Thoracic aorta (tissue), 2 donors: ENCODE measurements around the gene NPAS3. TPM values are rescaled to one million over a fixed set of nuclear protein-coding genes. Genes with fewer than 3 reads are reported as not detected.

ENCODE experiments used
- ATAC-seq: fragments of 150-250 bp; one replicate; pipeline ENCODE4 v1.8.0; 2017; ENCODE audit warnings: low read depth; ENCODE audit not compliant: insufficient number of reproducible peaks, low FRiP score
- DNase-seq: peaks from one replicate; pipeline ENCODE4 v3.0.0-alpha.2; 2020; ENCODE audit warnings: low spot score
- H3K27ac ChIP-seq, 2 donors: fragments of 200-600 bp; sonication (generic); 1 replicate in 1 of 2; 2 replicates in 1 of 2; pipeline ENCODE4 v1.5.1; 2016; ENCODE audit warnings: mild to moderate bottlenecking in 2 of 2, moderate library complexity in 2 of 2
- H3K27me3 ChIP-seq: fragments of 200-600 bp; sonication (generic); replicated peaks from 2 replicates; pipeline ENCODE4 v1.6.0; 2016; ENCODE audit warnings: mild to moderate bottlenecking; ENCODE audit not compliant: insufficient read depth
- H3K36me3 ChIP-seq: fragments of 200-600 bp; sonication (generic); one replicate; pipeline ENCODE4 v1.5.1; 2016
- H3K4me1 ChIP-seq, 2 donors: fragments of 200-600 bp; sonication (generic); 1 replicate in 1 of 2; 2 replicates in 1 of 2; pipeline versions ENCODE4 v1.5.1 to v1.6.0; 2016; ENCODE audit warnings: low read depth in 2 of 2, mild to moderate bottlenecking in 1 of 2; ENCODE audit not compliant: control insufficient read depth in 1 of 2
- H3K4me3 ChIP-seq: fragments of 200-600 bp; sonication (generic); 2 replicates; pipeline ENCODE4 v1.5.1; 2016; ENCODE audit warnings: mild to moderate bottlenecking
- H3K9me3 ChIP-seq: fragments of 200-600 bp; sonication (generic); 2 replicates; pipeline ENCODE4 v1.5.1; 2016
- total RNA-seq, 2 donors: library from RNA; depleted of rRNA; stranded (reverse); fragments of >200 nt; gene quantifications; one replicate each; pipeline versions ENCODE4 v1.1.0 to v1.2.3, GENCODE V29; 2016
- TF ChIP-seq, protein P1 (sequence below): fragments of 200-600 bp; sonication (generic); IDR thresholded peaks from one replicate; pipeline ENCODE4 v1.5.1; 2019; ENCODE audit warnings: antibody characterized with exemption

The NPAS3 gene
- total RNA-seq, 2 donors from 2014 or later, result 1.1 TPM; not detected in 1

DNA sequence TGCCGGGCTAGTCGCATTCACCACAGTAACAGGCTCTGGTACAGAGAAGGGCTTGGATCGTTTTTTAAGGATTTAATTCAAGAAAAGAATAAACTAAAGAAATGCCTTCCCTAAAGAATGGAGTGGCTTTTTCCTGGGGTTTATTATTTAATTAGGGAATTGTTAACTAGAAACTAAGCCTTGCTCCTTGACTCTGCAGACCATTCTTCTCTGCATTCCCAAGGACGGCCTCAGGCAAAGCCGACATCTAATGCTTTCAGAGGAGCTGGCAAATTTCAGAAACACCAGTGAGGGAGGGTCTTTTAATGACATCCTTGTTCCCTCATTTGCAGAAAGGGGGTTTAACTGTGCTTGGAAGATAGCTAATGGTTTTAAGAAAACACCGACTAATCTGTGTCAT, 838.2 kb downstream of the NPAS3 start:
- H3K27me3 ChIP-seq, result no peaks in the 10 kb centered on the region

DNA sequence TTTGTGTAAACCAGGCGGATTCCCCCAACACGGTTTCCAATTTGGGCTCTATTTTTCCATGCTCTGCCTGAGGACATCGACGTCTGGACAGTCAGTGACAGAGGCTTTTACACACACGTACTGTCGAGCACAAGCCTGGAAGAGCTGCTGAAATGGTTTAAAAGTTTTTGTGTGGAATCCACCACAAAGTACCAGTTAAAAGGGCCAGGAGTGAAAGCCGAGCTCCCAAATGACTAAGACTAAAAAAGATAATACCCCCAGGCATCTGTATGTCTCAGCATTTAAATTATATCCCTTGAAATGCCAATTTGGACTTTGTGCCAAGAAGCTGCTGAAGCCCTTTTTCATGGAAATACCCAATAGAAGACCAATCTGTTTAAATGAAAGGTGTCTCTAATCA, 839.0 kb downstream of the NPAS3 start:
- ATAC-seq (no peak), DNase-seq (no peak)
- H3K4me1 ChIP-seq, result no peaks in the 10 kb centered on the region
- H3K27ac ChIP-seq, result no peak overlapping the region
- no peaks in the 10 kb centered on the region for H3K36me3 ChIP-seq
- no peaks in the 10 kb centered on the region for H3K27me3 ChIP-seq
- TF ChIP-seq, protein P1, sequence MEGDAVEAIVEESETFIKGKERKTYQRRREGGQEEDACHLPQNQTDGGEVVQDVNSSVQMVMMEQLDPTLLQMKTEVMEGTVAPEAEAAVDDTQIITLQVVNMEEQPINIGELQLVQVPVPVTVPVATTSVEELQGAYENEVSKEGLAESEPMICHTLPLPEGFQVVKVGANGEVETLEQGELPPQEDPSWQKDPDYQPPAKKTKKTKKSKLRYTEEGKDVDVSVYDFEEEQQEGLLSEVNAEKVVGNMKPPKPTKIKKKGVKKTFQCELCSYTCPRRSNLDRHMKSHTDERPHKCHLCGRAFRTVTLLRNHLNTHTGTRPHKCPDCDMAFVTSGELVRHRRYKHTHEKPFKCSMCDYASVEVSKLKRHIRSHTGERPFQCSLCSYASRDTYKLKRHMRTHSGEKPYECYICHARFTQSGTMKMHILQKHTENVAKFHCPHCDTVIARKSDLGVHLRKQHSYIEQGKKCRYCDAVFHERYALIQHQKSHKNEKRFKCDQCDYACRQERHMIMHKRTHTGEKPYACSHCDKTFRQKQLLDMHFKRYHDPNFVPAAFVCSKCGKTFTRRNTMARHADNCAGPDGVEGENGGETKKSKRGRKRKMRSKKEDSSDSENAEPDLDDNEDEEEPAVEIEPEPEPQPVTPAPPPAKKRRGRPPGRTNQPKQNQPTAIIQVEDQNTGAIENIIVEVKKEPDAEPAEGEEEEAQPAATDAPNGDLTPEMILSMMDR, result no peak
- no peaks in the 10 kb centered on the region for H3K9me3 ChIP-seq
- no peak overlapping the region for H3K4me3 ChIP-seq

More for the DNA sequence above, 838.2 kb downstream of the NPAS3 start:
- Histone ChIP-seq H3K4me1 (no peaks in the 10 kb centered on the region), H3K4me3 (no peak overlapping the region), H3K27ac (no peak overlapping the region), H3K36me3 (no peaks in the 10 kb centered on the region), H3K9me3 (no peaks in the 10 kb centered on the region)
- TF ChIP-seq, protein P1, result no peak
- ATAC-seq (no peak), DNase-seq (no peak)

DNA sequence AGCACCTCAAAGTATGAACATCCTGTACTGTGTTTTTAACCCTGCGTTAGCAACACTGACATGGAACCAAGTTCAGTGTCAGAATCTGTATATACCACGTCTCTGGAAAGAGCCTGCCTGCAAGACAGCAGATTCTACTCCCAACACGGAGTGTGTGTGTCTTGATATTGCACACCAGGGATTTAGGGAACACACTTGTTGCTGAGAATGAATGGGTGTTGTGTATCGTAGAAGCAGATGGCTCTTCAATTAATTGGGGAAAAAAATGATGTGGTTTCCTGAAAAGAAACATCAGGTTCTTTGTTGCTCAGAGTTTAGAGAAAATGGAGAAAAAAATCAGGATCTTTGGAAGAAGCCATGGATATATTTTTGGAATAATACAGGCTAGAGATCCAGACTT, 841.4 kb downstream of the NPAS3 start:
- Histone ChIP-seq H3K4me3 (no peak overlapping the region), H3K9me3 (no peaks in the 10 kb centered on the region), H3K27ac (no peak overlapping the region), H3K27me3 (no peaks in the 10 kb centered on the region), H3K36me3 (no peaks in the 10 kb centered on the region), H3K4me1 (no peaks in the 10 kb centered on the region)
- DNase-seq (no peak), ATAC-seq (no peak)
- TF ChIP-seq, protein P1, result no peak

DNA sequence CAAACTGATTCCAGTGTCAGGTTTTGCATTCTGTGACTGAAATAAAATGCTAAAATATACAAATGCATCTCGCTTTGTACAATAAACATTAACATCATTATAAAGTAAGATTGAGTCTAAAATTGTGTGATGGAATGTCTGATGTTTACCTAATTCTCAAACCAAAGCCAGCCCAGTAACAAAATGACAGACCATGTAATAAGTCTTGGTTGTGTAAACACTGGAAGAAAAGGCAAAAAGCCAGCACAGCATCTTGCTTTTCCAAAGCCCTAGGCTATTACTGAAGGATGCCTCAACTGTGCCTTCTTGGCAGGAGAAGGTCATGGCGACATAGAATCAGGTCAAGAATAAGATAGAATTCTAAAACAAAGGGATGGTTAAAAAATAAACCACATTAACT, 842.6 kb downstream of the NPAS3 start:
- DNase-seq, result no peak
- Histone ChIP-seq H3K36me3 (no peaks in the 10 kb centered on the region), H3K27me3 (no peaks in the 10 kb centered on the region), H3K27ac (no peak overlapping the region), H3K9me3 (no peaks in the 10 kb centered on the region), H3K4me1 (no peaks in the 10 kb centered on the region), H3K4me3 (no peak overlapping the region)
- no peak for ATAC-seq
- TF ChIP-seq, protein P1, result no peak

DNA sequence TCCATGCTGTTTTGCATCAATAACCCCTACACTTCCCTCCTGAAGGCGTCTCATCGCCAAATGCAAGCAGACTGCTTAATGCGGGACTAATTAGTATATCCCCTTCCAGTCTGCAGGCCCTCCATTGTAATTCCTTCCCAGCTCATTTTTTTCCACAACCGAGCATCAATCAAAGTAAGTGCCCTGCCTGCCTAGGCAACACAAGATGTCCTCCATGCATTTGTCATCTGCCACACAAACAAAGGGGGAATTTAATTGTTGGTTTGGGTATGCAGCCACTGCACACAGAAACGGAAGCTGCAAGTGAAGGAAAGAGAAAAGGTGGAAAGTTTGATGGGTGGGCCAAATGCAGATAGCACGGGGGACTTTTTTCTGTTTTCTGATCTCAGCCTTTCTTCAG, 844.2 kb downstream of the NPAS3 start:
- Histone ChIP-seq H3K27ac (no peak overlapping the region), H3K4me3 (no peak overlapping the region), H3K4me1 (no peaks in the 10 kb centered on the region), H3K9me3 (no peaks in the 10 kb centered on the region), H3K36me3 (no peaks in the 10 kb centered on the region), H3K27me3 (no peaks in the 10 kb centered on the region)
- TF ChIP-seq, protein P1, result no peak
- DNase-seq (no peak), ATAC-seq (no peak)
